GM21515 (cell line): ENCODE data around the gene LPP.

Experiments
- ATAC-seq: cut with Tn5 transposase; IDR thresholded peaks from one replicate; pipeline ENCODE4 v1.9.1; 2021; ENCODE audit not compliant: unreplicated experiment

The LPP gene

DNA sequence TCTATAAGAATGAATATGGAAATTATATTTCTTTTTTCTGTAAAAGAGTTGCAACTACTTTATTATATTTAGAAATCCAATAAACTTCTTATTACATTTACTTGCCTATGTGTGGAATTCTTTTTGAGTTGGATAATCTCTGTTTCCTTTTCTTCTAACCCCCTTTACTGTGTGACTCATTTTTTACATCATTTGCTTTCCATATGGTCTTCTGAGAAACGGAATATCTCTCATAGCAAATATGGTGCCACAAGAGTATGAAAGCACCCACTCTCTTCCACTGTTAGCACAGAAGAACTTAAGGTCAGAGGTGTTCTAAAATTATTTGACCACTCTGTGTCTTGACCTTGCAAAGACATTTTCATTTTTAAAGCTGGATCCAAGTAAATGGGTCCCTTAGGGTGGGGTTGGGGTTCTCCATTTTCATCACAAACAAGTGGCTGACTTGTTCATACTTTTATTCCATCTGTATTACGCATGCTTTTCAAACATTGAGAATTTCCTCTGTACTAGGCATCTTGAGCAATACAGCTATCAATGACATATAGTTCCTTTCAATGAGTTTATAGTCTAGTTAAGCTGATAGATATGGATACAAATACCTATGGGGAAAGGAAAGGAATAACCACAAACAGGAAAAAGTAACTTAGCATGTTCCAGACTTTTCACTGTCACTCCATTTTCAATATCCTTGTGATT, 736.8 kb downstream of the LPP start:
- no peak for ATAC-seq

DNA sequence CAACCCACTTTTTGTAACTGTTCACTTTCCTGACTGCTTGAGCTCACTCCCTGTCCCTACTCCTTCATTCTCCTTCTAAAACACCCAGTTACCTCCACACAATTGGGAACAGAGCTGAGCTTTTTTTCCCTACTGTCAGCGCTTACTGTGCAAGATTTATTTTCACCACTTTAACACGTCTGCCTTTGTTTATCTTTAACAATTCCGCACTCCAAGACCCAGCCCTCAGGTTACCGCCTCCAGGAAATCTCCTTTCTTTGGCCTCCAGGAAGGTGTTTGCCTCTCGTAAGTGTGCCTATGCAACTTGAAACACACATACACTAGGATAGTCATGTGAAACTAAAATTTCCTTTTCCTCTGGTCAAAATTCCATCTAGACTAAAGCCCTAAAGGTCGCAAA, 745.9 kb downstream of the LPP start:
- ATAC-seq: no peak

DNA sequence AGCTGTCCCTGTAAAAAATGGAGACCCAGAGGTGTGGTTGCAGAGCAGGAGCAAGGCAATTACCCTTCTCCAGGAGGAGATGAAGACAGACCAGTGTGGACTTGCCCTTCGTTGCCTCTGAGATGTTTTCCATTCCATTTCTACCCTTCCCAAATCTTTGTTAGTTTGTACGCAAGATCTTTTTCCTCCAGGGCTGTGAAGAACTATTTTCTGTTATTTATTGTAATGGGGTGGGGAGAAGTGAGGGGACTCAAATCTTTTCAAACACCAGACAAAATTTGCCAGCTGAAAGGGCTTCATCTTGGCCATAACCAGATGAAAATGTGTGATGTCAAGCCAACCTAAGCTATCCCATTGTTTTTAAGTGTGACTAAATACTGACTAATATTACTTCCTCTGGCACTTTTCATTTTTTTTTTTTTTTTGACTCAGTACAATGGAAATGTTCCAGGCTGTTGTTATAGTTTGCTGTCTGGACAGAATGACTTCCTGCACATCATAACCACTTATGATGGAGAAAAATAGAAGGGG, 746.5 kb downstream of the LPP start:
- ATAC-seq: no peak

- ATAC-seq: no peak
These were observed 747.2 kb downstream of the LPP start for GRCh38 chr3:188901126-188901525.

DNA sequence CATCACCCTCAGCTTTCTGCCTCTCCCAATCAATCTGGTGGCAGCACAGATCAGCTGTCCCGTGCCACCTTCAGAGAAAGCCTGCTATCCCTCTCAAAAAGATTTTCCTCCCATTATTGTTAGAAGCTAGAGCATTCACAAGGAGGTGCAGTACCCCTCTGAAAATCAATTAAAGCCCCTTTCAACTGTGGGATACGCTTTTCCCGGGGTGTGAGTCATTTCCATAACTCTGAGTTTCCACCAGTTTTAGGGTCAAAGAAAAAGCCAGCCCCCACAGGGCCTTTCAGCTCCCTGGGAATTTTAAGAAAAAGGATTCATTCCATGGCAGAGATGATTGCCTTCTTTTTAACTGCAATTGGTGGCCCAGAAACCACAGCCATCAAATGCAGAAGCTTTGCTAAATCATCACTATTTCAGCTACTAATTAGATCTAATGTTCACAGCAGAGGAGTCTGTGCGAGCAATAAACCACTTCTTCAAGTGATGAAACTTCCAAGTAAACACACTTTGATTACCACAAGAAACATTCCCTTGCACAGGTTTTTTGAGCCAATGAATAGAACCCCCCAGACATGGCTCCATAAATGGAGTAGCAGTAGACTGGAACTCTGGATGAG, 747.8 kb downstream of the LPP start:
- no peak for ATAC-seq

DNA sequence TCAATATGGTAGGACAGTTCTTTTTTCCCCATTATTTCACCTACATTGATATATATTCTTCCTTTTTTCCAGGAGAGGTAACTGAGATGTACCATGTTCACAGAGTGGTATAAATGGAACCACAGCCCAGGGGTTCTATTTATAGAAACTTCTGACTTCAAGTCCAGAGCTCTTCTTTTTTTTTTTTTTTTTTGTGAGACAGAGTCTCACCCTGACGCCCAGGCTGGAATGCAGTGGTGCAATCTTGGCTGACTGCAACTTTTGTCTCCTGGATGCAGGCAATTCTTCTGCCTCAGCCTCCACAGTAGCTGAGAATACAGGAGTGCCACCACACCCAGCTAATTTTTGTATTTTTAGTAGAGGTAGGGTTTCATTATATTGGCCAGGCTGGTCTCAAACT, 750.7 kb downstream of the LPP start:
- ATAC-seq: no peak

GRCh38 chr3:188905547-188905946, 751.6 kb downstream of the LPP start:
- no peak for ATAC-seq

DNA sequence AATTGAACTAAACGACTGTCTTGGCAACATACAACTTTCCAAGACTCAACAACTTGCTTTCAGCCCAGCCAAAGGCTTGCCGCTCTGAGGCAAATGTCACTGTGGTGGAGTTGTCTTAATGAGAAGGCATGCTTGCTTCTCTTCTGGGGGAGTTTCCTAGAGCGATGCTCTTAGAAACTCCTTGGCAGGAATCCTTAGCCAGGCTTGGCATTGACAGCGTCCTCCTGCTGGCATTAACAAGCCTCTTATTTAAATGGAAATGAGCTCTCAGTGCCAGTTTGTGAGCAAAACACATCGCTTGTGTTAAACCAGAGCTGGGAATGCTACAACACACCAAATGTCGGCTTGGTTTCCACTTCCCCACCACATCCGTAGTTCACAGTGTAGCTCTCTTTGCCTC, 752.3 kb downstream of the LPP start:
- no peak for ATAC-seq

GRCh38 chr3:188908002-188908850, 754.3 kb downstream of the LPP start:
- no peak for ATAC-seq

DNA sequence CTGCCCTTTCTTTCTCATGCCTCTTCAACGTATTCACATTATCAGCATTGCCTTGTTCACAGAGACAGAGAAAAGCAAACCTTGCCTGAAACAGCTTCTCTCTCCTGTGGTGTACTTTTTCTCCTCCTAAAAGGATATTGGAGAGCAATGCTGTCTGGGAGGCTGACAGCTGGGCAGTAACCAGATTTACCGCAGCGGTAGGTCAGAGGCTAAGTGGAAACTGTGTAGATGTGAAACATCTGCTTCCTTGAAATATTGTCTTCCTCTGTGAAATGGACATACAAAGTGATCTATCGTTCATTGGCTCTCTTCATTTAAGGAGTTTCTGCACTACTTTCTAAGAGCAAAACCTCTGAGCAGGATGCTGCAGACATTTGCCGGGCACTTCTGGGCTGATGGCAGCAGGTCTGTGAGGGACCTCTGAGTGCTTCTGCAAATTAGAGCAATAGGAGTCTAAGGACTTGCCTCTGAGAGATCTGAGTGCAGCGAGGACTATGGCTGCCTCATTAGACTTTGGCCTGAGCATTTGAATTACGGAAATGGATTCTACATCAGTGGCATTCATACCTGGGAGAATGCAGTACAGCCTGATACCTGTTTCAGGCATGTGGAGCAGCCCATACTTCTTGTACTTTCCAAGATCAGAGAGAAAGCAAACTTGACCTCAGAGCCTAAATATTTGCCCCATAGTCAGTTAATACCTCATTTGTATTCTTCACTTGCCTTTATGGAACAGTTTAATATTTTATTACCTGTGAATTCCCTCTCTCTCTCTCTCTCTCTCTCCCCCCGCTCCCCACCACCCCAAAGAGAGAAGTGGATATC, 757.3 kb downstream of the LPP start:
- ATAC-seq: no peak

DNA sequence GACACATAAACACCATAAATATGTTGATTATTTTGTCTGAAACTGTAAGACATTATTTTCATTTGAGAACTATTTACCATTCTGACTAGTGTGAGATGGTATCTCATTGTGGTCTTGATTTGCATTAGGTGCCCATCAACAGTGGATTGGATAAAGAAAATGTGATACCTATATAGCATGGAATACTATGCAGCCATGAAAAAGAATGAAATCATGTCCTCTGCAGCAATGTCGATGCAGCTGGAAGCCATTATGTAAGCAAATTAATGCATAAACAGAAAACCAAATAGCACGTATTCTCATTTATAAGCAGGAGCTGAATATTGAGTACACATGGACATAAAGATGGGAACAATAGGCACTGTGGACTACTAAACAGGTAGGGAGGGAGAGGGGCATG, 759.1 kb downstream of the LPP start:
- ATAC-seq: no peak

GRCh38 chr3:188914552-188914951, 760.6 kb downstream of the LPP start:
- ATAC-seq: no peak

GRCh38 chr3:188915127-188915526, 761.2 kb downstream of the LPP start:
- no peak for ATAC-seq

DNA sequence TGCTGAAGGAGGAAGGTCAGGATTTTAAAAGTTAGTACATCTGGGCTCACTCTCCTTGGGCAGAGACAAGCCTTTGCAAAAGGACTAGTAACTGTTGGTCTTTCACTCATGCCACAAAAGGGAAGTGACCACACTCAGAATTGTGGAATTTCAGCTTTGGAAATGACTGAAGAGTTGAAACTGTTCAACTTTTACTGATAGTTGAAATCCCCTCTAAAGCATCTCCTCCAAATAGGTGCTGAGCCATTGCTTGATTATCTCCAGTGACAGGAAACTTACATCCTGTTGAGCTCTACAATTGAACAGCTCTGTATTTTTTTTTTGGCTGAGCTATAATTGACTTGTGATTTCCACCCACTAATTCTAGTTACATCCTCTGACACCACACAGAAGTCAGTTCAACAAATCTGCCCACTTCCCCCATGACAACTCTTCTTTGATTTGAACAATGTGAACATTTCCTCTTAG, 763.0 kb downstream of the LPP start:
- peak; percentile 53 for ATAC-seq

GRCh38 chr3:188918093-188918492, 764.1 kb downstream of the LPP start:
- ATAC-seq: no peak

- no peak for ATAC-seq
These were observed 769.7 kb downstream of the LPP start for GRCh38 chr3:188923671-188924070.

- no peak for ATAC-seq
These were observed 771.4 kb downstream of the LPP start for GRCh38 chr3:188925376-188925775.

DNA sequence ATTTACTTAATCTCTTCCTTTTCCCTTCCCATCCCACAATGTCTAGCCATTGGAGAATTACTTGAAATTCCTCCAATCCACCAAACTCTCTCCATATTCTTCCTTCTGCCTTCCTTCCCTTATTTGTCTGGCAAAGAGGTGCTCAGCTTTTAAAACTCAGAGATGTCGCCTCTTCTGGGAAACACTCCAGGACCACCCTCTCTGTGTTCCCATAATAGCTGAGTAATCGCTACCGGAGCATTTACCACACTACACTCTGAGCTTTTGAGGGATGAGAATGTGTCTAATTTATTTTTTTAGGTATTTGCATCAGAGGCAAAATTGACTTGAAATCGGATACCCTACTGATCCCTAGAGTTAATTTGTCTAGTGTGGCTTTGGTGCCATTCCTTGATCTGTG, 772.2 kb downstream of the LPP start:
- no peak for ATAC-seq

DNA sequence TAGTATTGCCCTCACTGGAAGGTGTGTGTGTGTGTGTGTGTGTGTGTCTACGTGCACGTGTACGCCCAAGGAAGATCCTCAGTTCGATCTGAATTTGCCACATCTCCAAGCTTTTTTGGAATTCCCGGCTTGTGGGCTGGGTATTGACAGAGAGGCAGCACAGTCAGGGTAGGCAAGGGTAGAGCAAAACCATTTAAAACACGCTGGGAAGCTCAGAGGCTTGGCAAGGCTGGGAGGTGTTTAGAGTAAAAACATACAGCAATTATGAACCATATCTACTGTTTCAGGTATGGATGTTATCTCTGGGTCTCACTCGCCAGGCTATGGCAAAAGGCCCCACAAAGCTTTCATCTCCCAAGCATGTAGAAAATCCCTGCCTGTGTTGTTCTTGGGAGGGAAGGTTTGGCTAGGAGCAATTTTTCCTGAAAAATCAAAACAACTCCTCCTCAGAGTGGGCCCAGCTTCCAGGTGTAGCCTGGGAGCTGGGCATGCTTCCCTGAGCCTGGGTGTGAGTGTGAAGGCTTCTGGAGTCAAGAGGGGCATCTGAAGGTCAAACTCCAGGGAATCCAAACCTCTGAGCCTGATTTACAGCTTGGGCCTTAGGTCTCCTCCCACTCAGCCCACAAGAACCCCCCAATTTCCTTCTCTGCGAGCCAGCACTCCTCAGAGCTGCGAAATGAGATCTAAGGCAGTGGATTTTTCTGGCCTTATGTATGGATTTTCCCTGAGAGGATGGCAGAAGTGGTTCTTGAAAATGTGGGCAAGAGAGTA, 773.0 kb downstream of the LPP start:
- ATAC-seq: no peak

GRCh38 chr3:188927971-188928370, 774.0 kb downstream of the LPP start:
- no peak for ATAC-seq
